CD14-positive monocyte (primary cell): ENCODE data around the gene CNTLN. TPM values are rescaled to one million over a fixed set of nuclear protein-coding genes. Genes with fewer than 3 reads are reported as not detected.

Experiments
- DNase-seq, 3 donors: peaks; one replicate each; pipeline ENCODE4 v3.0.0-alpha.2; 2011 to 2022
- H2AFZ ChIP-seq: 2 replicates; pipeline ENCODE4 v1.6.0; 2012; ENCODE audit warnings: mild to moderate bottlenecking, low read depth, low read length, inconsistent platforms; ENCODE audit not compliant: insufficient read depth, poor library complexity, severe bottlenecking
- H3K27ac ChIP-seq, 2 donors: 1 replicate in 1 of 2; 2 replicates in 1 of 2; pipeline ENCODE4 v1.5.1; 2012 to 2013; ENCODE audit warnings: low read length in 2 of 2, control low read depth in 1 of 2, inconsistent platforms in 1 of 2, low read depth in 1 of 2, mild to moderate bottlenecking in 1 of 2
- H3K27me3 ChIP-seq, 2 donors: one replicate each; pipeline versions ENCODE4 v1.6.0 to v1.6.1; 2011 to 2013; ENCODE audit warnings: low read length in 2 of 2; ENCODE audit not compliant: control insufficient read depth in 2 of 2, insufficient read depth in 2 of 2
- H3K36me3 ChIP-seq, 2 donors: replicated peaks in 1 of 2; 1 replicate in 1 of 2; 2 replicates in 1 of 2; pipeline versions ENCODE4 v1.5.1 to v1.6.1; 2012 to 2013; ENCODE audit warnings: low read length in 2 of 2, control low read depth in 1 of 2, inconsistent platforms in 1 of 2, mild to moderate bottlenecking in 1 of 2; ENCODE audit not compliant: insufficient read depth in 2 of 2, control insufficient read depth in 1 of 2
- H3K4me1 ChIP-seq, 2 donors: 1 replicate in 1 of 2; 2 replicates in 1 of 2; pipeline versions ENCODE4 v1.5.1 to v1.6.1; 2012 to 2013; ENCODE audit warnings: low read length in 2 of 2, control low read depth in 1 of 2, inconsistent platforms in 1 of 2, mild to moderate bottlenecking in 1 of 2, moderate library complexity in 1 of 2; ENCODE audit not compliant: insufficient read depth in 2 of 2, control insufficient read depth in 1 of 2
- H3K4me2 ChIP-seq: replicated peaks from 2 replicates; pipeline ENCODE3; 2012; ENCODE audit warnings: low read length, moderate library complexity, mild to moderate bottlenecking; ENCODE audit not compliant: poor library complexity, severe bottlenecking; ENCODE audit errors: extremely low read depth
- H3K4me3 ChIP-seq, 3 experiments: fragments of 200-600 bp in 1 of 3; sonication (generic) in 1 of 3; replicated peaks in 1 of 3; 1 replicate in 2 of 3; 2 replicates in 1 of 3; pipeline ENCODE4 v1.5.1; 2011 to 2013; ENCODE audit warnings: low read length in 3 of 3, mild to moderate bottlenecking in 3 of 3, control low read depth in 2 of 3, low read depth in 2 of 3, inconsistent platforms in 1 of 3, moderate library complexity in 1 of 3
- H3K79me2 ChIP-seq: 2 replicates; pipeline ENCODE4 v1.6.0; 2012; ENCODE audit warnings: mild to moderate bottlenecking, control low read depth, inconsistent platforms, low read length, moderate library complexity; ENCODE audit not compliant: insufficient read depth
- H3K9ac ChIP-seq: 2 replicates; pipeline ENCODE4 v1.6.0; 2017; ENCODE audit warnings: low read length, mild to moderate bottlenecking; ENCODE audit not compliant: insufficient read depth, poor library complexity, severe bottlenecking
- H3K9me3 ChIP-seq, 2 donors: replicated peaks in 1 of 2; 1 replicate in 1 of 2; 2 replicates in 1 of 2; pipeline versions ENCODE4 v1.5.1 to v1.6.1; 2012 to 2013; ENCODE audit warnings: low read length in 2 of 2, control low read depth in 1 of 2; ENCODE audit not compliant: control insufficient read depth in 1 of 2, insufficient read depth in 1 of 2
- H4K20me1 ChIP-seq: 2 replicates; pipeline ENCODE4 v1.6.0; 2012; ENCODE audit warnings: mild to moderate bottlenecking, low read length, control low read depth, moderate library complexity; ENCODE audit not compliant: insufficient read depth
- H3K27ac Mint-ChIP-seq, 7 donors: one replicate each; pipeline ENCODE4 v1.8.0; 2020; ENCODE audit warnings: mild to moderate bottlenecking in 7 of 7, mixed read lengths in 7 of 7, moderate library complexity in 6 of 7, inconsistent platforms in 2 of 7
- H3K27me3 Mint-ChIP-seq, 3 donors: one replicate each; pipeline ENCODE4 v1.8.0; 2021 to 2022; ENCODE audit warnings: low read depth in 3 of 3, mild to moderate bottlenecking in 3 of 3, mixed read lengths in 3 of 3, moderate library complexity in 3 of 3, inconsistent platforms in 1 of 3
- H3K36me3 Mint-ChIP-seq, 2 donors: one replicate each; pipeline ENCODE4 v1.8.0; 2020; ENCODE audit warnings: mixed read lengths in 2 of 2, inconsistent platforms in 1 of 2, mild to moderate bottlenecking in 1 of 2
- H3K4me1 Mint-ChIP-seq: one replicate; pipeline ENCODE4 v1.8.0; 2020; ENCODE audit warnings: mild to moderate bottlenecking, mixed read lengths
- H3K4me3 Mint-ChIP-seq, 2 donors: one replicate each; pipeline ENCODE4 v1.8.0; 2020; ENCODE audit warnings: mild to moderate bottlenecking in 2 of 2, mixed read lengths in 2 of 2, moderate library complexity in 1 of 2
- H3K9me3 Mint-ChIP-seq, 7 donors: one replicate each; pipeline ENCODE4 v1.8.0; 2020 to 2022; ENCODE audit warnings: mixed read lengths in 7 of 7, mild to moderate bottlenecking in 6 of 7, moderate library complexity in 6 of 7, inconsistent platforms in 2 of 7
- CTCF ChIP-seq: fragments of 200-600 bp; IDR thresholded peaks from one replicate; pipeline ENCODE4 v1.8.0; 2022; ENCODE audit warnings: antibody characterized with exemption, mild to moderate bottlenecking
- WGBS: methylation state at CpG from one replicate; pipeline ENCODE4 v1.1.5; 2013; ENCODE audit warnings: missing lambda C conversion rate; ENCODE audit not compliant: insufficient coverage; 5-methylcytosine and 5-hydroxymethylcytosine counted together
- intact Hi-C, 2 donors: fragments of 100-400 bp; cut with micrococcal nuclease; formaldehyde crosslinking; loops; one replicate each; pipeline versions ENCODE4 v1.15.0 to v1.15.1; 2023
- polyA plus RNA-seq, 3 donors: library from polyadenylated mRNA; depleted of rRNA in 1 of 3; unstranded in 2 of 3; stranded (reverse) in 1 of 3; fragments of 300-500 nt in 2 of 3; fragments of >200 nt in 1 of 3; fragmentation: Illumina TruSeq in 2 of 3; gene quantifications; 1 replicate in 2 of 3; 2 replicates in 1 of 3; pipeline ENCODE4 v1.2.3, GENCODE V29; 2012 to 2021

The CNTLN gene
- polyA plus RNA-seq, 3 donors: 2.2 to 5.6 (median 4.0) TPM

DNA sequence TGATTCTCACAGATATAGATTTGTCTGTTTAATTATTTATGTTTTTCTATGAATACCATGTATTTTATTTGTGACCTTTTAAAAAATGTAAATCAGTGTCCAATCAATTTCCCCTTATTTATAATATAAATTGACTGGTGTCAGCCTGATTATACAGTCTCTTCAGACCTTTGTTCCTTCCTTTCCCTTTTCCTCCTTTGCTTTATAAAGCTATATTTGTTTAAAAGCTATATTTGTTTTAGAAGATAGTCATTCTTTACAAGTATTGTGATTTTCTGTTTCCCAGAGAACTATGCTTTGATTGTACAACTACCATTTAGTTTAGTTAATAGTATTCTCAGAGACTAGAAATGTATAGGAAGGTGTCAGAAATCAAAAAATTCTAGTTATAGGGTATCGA lies 90.6 kb downstream of the CNTLN start:
- no CpG with 5 or more reads among the region's 1 CpG for WGBS
- Histone ChIP-seq H3K9ac (no peak overlapping the region), H2AFZ (no peak overlapping the region), H3K4me2 (no peak overlapping the region), H3K9me3 (peaks cover 3 to 14% of the 10 kb centered on the region in 2 donors), H3K79me2 (peaks cover 4% of the 10 kb centered on the region), H4K20me1 (no peaks in the 10 kb centered on the region), H3K27ac (no peak overlapping the region), H3K36me3 (peaks cover 3 to 4% of the 10 kb centered on the region in 2 donors), H3K27me3 (no peaks in the 10 kb centered on the region), H3K4me1 (no peaks in the 10 kb centered on the region), H3K4me3 (no peak overlapping the region)
- Mint-ChIP-seq H3K27me3 (no peaks in the 10 kb centered on the region), H3K9me3 (peaks cover 0 to 5% (median 2%) of the 10 kb centered on the region in 7 donors), H3K4me3 (no peak overlapping the region), H3K27ac (no peak overlapping the region), H3K36me3 (peaks cover 13% of the 10 kb centered on the region in 2 donors), H3K4me1 (peaks cover 2% of the 10 kb centered on the region)
- intact Hi-C loops: no loop called here
- TF ChIP-seq CTCF: no peak
- DNase-seq: no peak

- no peaks in the 10 kb centered on the region for H3K4me1 ChIP-seq
- Mint-ChIP-seq H3K27me3 (no peaks in the 10 kb centered on the region), H3K4me3 (no peak overlapping the region), H3K36me3 (peaks cover 10 to 13% of the 10 kb centered on the region in 2 donors), H3K4me1 (peaks cover 2% of the 10 kb centered on the region), H3K9me3 (peaks cover 0 to 2% (median 0%) of the 10 kb centered on the region in 7 donors), H3K27ac (peak overlapping the region in 1 of 7 donors; percentile 19)
- H3K9ac ChIP-seq: no peak overlapping the region
- no peak overlapping the region for H3K4me3 ChIP-seq
- no peak overlapping the region for H2AFZ ChIP-seq
- no peak for DNase-seq
- no peaks in the 10 kb centered on the region for H3K9me3 ChIP-seq
- no peak for TF ChIP-seq CTCF
- H3K27ac ChIP-seq: no peak overlapping the region
- H3K27me3 ChIP-seq: no peaks in the 10 kb centered on the region
- intact Hi-C loops: no loop called here
- H3K4me2 ChIP-seq: no peak overlapping the region
- H3K36me3 ChIP-seq: peaks cover 3 to 4% of the 10 kb centered on the region in 2 donors
- 100% methylated on average over 2 of the region's 4 CpGs for WGBS
- H4K20me1 ChIP-seq: no peaks in the 10 kb centered on the region
- H3K79me2 ChIP-seq: peaks cover 4% of the 10 kb centered on the region
Observed at GRCh38 chr9:17229945-17230560, 95.2 kb downstream of the CNTLN start.
